ENCODE data around the gene ATP11A.
A peak's percentile ranks its signal among the peaks of the same experiment; 100 is the strongest.

Gene ATP11A

DNA sequence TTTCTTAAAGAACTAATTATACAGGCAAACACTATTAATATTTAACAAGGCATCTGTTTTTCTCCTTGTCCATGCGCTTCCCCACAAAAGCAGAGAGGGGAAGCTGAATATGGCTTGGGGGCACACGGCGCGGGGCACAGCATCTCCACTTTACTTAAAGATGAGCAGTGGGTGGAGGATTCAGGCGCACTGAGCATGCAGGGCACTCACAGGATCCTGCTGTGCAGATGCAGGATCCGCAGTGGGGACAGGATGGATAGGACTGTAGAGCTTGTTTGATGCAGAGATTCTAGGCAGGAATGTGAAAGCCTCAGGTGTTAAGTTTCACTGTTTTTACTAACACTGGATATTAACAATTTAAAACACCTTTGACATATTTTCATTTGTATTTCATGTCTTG lies 43.3 kb downstream of the ATP11A start:
- no peak overlapping the region for H3K4me3 ChIP-seq (ENCODE audit: low read depth, low read length)
- no peak for DNase-seq (ENCODE audit: low read depth)

DNA sequence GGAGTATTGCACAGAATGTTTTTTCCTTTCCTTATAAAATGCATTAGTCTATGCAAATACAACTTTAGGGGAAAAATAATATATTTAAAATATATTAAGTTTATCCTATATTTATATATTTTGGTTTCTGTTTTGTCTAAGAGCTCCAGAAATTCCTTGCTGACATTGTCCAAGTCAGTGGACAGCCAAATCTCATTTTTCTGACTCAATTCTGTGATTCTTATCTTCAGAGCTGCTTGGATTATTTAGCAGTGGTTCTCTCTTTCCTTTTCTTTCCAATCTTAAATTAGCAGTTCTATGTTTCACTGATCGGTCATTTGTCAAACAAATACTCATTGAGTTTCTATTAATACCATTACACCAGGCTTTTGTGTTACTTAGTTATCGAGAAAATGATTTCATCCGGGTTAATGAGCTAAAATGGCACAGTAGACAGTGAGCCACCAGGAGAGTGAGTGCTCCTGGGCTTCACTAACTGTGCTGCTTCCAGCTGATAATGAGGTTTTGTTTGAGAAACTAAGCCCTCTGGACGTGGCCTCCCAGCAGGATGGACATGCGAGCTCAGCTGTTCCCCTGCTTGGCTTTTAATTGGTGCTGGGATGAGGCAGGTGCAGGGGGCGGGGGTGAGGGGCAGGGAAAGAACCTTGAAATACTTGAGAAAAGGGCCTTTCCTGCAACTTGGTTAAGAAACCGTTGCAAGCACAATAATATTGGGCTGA lies 44.0 kb downstream of the ATP11A start:
- H3K4me3 ChIP-seq (ENCODE audit: low read depth, low read length): no peak overlapping the region
- no peak for DNase-seq (ENCODE audit: low read depth)

DNA sequence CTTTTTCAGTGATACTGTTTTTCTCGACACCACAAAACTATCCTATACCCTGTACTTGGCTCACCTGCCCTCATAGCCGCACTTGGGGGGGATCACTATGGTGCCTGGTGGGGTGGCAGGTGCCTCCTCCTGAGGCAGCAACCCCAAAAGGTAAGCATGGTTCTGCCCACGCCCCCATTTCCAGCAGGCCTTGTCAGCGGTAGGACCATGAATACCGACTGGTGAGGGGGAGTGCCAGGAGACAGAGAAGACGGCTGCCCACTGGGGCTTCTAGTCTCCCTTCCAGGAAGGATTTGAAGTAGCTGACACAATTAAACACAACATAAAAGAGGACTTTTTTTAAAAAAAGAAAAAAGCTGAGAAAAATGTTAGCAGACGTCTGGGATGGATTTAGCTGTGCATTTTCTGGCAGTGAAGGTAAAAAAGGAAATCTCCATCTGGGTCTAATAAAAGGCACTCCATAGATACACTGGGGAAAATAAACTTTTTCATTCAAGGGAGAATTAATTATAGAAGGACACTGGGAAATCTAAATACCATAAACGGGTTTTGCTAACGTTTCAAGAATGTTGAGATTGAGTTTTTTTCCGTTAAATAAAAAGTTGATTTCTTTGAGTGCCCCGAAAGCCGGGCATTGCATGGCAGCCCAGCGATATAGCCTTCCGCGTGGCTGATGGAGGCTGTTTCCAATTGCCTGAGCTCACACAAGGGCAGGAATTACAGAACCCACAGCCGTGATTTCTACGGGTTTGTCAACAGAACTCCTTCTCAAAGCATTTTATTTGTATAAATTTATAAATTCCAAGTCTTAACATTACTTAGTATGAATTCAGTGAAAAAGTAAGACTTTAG lies 45.1 kb downstream of the ATP11A start:
- no peak for DNase-seq (ENCODE audit: low read depth)
- H3K4me3 ChIP-seq (ENCODE audit: low read depth, low read length): no peak overlapping the region

DNA sequence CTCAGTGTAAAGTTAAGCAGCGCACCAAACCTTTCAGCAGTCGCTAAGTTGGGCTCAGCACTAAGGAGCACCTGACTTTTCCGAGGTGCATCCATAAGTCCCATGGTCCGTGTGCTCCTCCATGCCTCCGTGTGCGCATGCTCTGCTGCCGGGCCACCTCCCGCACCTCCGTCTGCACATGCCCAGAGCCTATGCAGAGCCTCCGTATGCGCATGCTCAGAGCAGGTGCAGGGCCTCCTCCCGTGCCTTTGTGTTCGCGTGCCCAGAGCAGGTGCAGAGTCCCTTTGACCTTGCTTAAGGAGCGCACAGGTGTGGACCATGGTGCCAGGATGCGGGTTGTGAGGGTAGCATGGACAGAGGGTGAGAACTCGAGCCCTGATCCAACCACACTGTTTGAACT lies 46.0 kb downstream of the ATP11A start:
- DNase-seq (ENCODE audit: low read depth): no peak
- no peak overlapping the region for H3K4me3 ChIP-seq (ENCODE audit: low read depth, low read length)

DNA sequence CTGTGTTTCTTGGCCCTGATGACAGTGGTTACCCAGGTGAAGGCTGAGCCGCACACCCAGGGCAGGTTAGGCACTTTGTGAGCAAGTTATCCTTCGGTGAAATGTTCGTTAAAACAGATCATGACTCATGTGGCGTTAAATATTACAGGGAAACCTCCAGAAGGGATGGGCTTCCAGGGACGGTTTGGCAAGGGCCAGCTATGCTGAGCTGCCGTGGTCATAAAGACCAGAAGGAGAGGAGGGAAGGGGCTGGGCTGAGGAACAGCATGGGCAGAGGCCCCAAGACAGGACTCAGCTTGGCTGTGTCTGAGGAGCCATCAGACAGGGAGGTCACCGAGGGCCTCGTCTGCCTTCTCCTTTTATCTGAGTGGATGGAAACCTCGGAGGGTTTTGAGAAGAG lies 47.5 kb downstream of the ATP11A start:
- no peak for DNase-seq (ENCODE audit: low read depth)
- H3K4me3 ChIP-seq (ENCODE audit: low read depth, low read length): no peak overlapping the region

DNA sequence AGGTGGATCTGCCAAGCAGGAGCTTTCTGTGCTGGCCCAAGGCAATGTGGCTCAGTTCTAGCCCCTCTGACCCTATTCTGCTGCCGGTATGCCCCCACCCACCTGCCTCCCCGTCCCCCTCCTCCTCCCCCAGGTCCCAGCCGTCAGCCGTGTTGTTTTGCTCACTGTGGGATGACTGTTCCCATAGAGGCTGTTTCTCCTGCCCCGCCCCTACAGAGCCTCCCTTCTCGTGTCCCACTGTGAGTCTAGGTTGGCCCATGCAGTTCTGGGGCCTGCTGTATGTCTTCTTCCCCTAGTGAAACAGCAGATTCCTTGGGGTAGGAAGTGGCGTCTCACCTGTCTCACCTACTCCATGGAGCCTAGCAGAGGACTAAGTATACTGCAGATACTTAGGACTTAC lies 48.8 kb downstream of the ATP11A start:
- DNase-seq (ENCODE audit: low read depth): no peak
- no peak overlapping the region for H3K4me3 ChIP-seq (ENCODE audit: low read depth, low read length)

DNA sequence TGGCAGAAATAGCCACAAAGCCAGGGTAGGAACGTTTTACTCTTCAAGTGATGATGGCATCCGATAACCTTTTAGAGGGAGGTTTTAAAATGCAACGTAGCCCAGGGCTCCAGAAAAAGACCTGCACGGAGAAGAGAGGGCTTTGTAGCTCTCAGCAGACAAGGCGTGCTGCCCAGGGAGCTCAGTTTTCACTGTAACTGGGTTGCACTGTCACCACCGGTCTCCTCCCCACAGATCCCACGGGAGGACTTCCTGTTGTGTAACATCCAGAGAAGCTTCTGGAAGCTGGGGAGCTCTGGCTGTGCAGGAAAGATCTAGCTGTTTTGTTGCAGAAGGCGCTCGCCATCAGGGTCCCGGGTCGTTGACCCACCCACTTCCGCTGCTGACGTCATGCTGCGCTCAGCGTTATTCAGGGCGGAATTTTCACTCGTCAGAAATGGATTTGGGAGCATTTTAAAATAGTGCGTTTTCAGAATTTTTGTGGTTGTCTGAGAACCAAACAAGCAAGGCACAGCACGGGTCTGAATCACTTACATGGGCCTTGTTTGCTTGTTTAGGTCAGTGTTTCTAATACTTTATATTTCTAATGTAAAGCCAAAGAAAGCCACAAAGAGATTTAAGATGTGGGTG lies 50.8 kb downstream of the ATP11A start:
- DNase-seq (ENCODE audit: low read depth): peak; percentile 40
- no peak overlapping the region for H3K4me3 ChIP-seq (ENCODE audit: low read depth, low read length)

DNA sequence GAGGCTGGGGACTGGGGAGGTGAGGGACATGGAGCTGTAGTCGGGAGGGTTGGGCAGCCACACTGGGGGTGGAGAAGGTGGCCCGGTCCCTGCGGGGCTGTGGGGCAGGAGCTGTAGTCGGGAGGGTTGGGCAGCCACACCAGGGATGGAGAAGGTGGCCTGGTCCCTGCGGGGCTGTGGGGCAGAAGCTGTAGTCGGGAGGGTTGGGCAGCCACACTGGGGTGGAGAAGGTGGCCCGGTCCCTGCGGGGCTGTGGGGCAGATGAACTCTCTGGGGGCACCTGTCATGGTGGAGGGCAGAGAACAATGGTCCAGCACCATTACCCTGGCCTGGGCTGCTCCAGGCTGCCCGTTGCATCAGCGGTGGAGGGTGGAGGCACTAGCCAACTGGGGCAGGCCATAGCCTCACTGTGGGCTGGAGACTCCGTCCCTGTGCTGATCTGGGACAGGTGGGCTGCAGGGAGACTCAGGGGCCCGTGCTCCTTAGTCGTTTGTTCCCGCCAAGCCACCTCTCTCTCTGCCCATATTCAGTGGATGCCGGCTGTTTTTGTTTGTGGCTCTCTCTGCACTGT lies 51.4 kb downstream of the ATP11A start:
- no peak for DNase-seq (ENCODE audit: low read depth)
- no peak overlapping the region for H3K4me3 ChIP-seq (ENCODE audit: low read depth, low read length)

DNA sequence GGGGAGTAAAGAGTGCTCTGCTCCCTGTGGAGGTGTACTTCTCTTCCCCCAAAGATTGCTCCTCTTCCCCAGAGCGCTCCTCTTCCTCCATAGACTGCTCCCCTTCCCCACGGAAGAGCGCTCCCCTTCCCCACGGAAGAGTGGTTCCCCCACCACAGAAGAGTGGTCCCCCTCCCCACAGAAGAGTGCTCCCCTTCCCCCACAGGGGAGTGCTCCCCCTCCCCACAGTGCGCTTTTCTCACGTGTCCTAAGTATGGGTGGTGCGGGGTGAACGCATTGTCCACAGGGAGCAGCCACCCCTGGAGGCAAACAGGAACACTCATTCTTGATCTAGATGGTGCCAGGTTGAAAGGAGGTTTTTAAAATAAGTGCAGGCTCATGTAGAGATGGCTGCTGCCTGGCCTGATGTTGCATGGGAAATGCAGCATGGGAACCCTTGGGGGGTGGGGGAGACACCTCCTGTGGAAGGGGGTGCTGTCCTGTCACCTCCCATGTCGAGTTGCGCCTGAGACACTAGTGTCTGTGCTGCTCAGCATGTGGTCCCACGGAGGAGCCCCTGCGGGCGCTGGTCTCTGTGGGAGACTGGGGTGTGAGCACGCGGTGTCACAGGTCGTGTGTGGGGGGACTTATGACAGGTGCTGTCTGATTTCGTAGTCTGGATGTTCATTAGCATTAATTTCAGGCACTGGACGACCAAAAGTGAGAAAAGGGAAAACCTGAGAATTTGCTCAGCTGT lies 52.2 kb downstream of the ATP11A start:
- DNase-seq (ENCODE audit: low read depth): no peak

DNA sequence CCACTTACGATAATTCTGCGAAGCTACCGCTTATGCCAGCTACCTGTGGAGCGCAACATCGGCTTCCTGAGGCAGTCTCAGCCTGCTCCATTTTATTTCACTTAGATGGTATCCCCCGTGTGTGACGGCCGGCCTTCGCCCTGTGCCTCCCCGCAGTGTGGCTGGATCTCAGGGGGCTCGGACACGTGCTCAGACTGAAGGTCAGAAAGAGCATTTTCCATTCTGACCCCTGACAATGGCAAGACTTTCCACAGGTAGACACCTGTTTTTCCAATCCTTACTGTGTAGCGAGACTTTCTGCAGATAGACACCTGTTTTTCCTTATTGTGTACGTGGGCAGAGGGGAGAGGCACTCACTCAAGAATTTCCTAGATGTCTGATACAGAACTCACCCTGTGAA lies 52.7 kb downstream of the ATP11A start:
- no peak for DNase-seq (ENCODE audit: low read depth)
- H3K4me3 ChIP-seq (ENCODE audit: low read depth, low read length): no peak overlapping the region

More for the DNA sequence above, 52.2 kb downstream of the ATP11A start:
- no peak overlapping the region for H3K4me3 ChIP-seq (ENCODE audit: low read depth, low read length)

DNA sequence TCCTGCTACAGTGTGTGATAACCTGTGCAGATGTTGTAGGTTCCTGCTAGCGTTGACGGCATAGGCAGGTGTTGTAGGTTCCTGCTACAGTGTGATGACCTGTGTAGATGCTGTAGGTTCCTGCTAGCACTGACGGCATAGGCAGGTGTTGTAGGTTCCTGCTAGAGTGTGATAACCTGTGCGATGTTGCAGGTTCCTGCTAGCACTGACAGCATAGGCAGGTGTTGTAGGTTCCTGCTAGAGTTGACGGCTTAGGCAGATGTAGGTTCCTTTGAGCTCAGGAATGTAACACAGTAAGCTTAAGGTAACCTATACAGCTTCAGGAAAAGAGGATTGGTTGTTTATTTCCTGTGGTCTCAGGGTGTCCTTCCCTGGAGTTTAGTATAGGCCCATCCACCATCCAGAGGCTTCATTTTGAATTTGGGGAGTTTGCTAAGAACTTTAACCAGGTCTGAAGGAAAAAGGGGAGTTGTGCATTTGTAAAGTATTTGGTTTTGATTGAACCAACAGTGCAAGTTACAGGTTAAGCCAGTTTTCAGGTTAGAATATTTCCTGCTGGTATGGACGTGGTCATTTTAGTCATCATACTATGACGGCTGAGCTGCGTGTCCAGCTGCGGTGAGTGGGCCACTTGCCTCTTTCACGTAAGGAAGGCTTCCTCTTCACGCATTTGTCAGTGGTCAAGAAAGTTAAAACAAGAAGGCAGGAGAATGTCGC lies 53.8 kb downstream of the ATP11A start:
- DNase-seq (ENCODE audit: low read depth): no peak
- H3K4me3 ChIP-seq (ENCODE audit: low read depth, low read length): no peak overlapping the region

DNA sequence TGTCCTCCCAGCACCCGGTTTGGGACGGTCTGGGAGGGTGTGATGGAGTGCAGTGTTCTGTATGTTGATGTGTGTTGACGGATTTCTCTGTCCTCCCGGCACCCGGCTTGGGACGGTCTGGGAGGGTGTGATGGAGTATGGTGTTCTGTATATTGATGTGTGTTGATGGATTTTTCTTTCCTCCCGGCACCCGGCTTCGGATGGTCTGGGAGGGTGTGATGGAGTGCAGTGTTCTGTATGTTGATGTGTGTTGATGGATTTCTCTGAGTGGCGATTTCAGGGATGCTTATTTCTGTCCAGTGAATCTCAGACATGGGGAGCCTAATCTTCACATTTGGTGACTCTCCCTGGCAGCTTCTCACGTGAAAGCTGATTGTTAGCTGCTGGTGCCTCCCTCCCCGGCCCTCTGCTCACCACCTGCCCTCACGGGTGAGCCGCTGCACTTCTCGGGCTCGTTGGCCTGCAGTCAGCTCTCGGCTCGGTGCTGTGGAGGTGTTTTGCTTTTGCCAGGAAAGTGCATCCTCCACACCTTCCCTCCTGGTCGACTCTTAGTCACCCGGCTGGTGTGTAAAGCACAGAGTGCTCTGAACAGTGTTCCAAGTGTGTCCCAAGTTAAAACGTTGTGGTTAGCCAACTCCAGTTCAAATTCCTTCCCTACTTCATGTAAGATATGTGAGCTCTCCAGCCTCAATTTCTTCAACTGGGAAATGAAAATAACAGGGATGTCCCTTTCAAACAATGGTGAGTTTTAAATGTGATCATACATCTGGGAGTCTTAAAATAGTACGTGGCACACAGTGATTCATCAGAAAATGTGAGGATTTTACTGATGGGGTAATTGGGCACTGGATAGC lies 54.6 kb downstream of the ATP11A start:
- peak; percentile 28 for DNase-seq (ENCODE audit: low read depth)
- H3K4me3 ChIP-seq (ENCODE audit: low read depth, low read length): no peak overlapping the region

DNA sequence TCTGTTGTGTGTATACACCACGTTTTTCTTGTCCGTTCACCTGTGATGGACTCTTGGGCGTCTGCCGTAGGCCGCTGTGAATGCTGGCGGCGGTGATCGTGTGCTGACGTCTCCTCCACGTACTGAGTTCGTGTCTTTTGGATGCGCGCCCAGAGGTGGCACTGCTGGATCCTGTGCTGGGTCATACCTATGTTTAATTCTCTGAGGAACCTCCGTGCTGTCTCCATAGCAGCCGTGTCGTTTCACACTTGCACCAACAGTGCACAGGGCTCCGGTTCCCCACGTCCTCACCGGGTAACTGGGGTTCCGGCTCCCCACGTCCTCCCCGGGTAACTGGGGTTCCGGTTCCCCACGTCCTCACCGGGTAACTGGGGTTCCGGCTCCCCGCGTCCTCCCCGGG lies 56.2 kb downstream of the ATP11A start:
- no peak overlapping the region for H3K4me3 ChIP-seq (ENCODE audit: low read depth, low read length)
- no peak for DNase-seq (ENCODE audit: low read depth)

DNA sequence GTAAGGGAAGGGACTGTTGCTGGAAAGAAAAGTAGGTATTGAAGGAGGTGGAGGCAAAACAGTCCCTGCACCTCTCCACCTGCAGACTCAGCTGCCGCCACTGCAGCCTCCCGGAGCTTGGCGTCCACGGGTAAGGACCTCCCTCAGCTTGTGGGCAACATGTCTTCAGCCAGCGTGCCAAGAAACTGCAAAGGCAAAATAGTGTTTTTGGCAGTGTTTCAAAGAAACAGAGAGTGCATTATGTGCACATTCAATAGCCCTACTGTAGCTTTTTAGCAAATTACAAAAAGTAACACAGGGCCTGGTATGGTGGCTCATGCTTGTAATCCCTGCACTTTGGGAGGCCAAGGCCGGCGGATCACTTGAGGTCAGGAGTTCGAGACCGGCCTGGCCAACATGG lies 57.4 kb downstream of the ATP11A start:
- no peak overlapping the region for H3K4me3 ChIP-seq (ENCODE audit: low read depth, low read length)
- no peak for DNase-seq (ENCODE audit: low read depth)

DNA sequence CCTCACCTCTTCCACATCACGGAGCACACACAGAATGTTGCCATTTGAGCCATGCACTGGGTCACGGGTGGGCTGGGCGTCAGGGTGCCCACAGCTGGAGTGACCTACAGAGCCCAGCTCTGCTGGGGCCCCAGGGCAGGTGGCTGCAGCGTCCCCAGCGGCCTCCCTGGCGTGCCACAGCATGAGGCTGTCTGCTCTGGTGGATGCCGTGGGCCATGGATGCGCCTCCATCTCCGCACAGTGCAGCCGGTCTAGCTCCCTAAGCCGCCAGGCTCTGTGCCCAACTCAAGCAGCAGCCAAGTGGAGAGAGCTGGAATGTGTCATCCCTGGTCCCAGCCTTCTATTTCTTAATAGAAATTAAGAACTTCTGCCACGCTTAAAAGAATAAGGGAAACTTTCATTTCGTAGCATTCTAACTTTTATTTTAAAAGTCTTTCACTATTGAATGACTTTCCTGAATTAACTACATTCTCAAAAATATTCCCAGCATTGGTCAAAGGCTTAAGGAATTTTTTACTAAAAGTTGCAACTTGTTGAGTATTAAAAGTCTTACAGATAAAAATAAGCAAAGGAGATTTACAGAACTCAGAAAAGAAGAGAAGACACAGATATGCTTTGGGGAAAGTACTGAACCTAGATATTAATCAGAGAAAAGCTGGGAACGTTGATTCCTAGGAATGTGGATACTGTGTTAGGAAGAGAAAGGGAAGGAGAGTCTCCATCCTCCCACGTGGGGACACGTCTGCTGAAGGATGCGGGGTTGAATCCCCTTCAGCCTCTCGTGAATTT lies 59.3 kb downstream of the ATP11A start:
- H3K4me3 ChIP-seq (ENCODE audit: low read depth, low read length): no peak overlapping the region
- no peak for DNase-seq (ENCODE audit: low read depth)

DNA sequence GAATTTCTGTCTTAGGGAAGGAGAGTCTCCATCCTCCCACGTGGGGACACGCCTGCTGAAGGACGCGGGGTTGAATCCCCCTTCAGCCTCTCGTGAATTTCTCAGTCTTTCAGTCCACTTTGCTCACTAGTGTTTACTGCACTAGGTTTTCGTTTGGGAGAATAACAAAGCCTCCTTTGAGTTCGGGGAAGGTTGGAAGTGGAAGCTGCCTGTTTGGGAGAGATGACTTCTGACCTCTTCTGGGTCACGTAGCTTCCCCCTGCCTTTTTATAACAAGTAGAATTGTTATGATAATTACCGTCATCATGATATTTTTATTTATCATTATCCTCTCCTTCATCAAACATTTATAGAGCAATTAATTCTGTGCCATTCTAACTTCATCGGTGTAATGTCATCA lies 60.7 kb downstream of the ATP11A start:
- no peak for DNase-seq (ENCODE audit: low read depth)
- no peak overlapping the region for H3K4me3 ChIP-seq (ENCODE audit: low read depth, low read length)

DNA sequence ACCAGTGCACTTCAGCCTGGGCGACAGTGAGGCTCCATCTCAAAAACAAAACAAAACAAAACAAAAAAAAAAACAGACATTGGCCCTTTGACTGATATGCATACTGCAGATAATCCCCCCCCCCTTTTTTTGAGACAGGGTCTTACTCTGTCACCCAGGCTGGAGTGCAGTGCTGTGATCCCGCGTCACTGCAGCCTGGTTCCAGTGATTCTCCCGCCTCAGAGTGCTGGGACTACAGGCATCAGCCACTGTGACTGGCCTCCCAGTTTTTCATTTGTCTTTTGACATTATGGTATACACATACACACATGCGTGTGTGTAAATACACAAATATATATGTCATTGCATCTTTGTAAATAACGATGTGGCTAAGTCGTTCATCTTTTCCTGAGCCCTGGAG lies 61.8 kb downstream of the ATP11A start:
- no peak for DNase-seq (ENCODE audit: low read depth)
- no peak overlapping the region for H3K4me3 ChIP-seq (ENCODE audit: low read depth, low read length)
